ENCODE results near the gene DYSF.
"Not testable (repeated sequence)": the region's sequence is repeated elsewhere in the genome, so short reads cannot be mapped to it uniquely, and the experiment has no call there.

GRCh38 chr2:71658256-71658655, 204.9 kb downstream of the DYSF start:
- TF ChIP-seq, protein P1, sequence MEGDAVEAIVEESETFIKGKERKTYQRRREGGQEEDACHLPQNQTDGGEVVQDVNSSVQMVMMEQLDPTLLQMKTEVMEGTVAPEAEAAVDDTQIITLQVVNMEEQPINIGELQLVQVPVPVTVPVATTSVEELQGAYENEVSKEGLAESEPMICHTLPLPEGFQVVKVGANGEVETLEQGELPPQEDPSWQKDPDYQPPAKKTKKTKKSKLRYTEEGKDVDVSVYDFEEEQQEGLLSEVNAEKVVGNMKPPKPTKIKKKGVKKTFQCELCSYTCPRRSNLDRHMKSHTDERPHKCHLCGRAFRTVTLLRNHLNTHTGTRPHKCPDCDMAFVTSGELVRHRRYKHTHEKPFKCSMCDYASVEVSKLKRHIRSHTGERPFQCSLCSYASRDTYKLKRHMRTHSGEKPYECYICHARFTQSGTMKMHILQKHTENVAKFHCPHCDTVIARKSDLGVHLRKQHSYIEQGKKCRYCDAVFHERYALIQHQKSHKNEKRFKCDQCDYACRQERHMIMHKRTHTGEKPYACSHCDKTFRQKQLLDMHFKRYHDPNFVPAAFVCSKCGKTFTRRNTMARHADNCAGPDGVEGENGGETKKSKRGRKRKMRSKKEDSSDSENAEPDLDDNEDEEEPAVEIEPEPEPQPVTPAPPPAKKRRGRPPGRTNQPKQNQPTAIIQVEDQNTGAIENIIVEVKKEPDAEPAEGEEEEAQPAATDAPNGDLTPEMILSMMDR (IDR thresholded peaks at IDR 0.05; ENCODE audit: low read depth, low read length, poor library complexity, severe bottlenecking), result not testable (repeated sequence)
- not testable (repeated sequence) for TF ChIP-seq EZH2phosphoT487 (IDR thresholded peaks at IDR 0.05; ENCODE audit: borderline replicate concordance, low read length)
